B cell (primary cell): Measurements from ENCODE around the gene ADAD1. TPM values are rescaled to one million over a fixed set of nuclear protein-coding genes. Genes with fewer than 3 reads are reported as not detected.
A peak's percentile ranks its signal among the peaks of the same experiment; 100 is the strongest.

Source experiments
- ATAC-seq: fragments of 200-7000 bp; cut with Tn5 transposase; one replicate; pipeline ENCODE4 v1.10.0; 2021; ENCODE audit warnings: low read depth, mild to moderate bottlenecking, moderate number of reproducible peaks, moderate library complexity
- CTCF ChIA-PET: fragments of 350-600 bp; sonication (Branson Sonifier 250); formaldehyde crosslinking; loops from one replicate; lab custom pipeline; 2021; ENCODE audit warnings: antibody characterized with exemption, inconsistent platforms; lab: Charles Lee
- POLR2A ChIA-PET: fragments of 350-600 bp; sonication (Branson Sonifier 250); formaldehyde crosslinking; loops from one replicate; lab custom pipeline; 2021; ENCODE audit warnings: antibody characterized with exemption; lab: Charles Lee
- DNase-seq: peaks from one replicate; pipeline ENCODE4 v3.0.0; 2013
- H2AFZ ChIP-seq: 2 replicates; pipeline ENCODE4 v1.6.1; 2012; ENCODE audit warnings: mild to moderate bottlenecking, low read depth, low read length; ENCODE audit not compliant: insufficient read depth, poor library complexity, severe bottlenecking
- H3K27ac ChIP-seq, 2 donors: 1 replicate in 1 of 2; 2 replicates in 1 of 2; pipeline ENCODE4 v1.5.1; 2012 to 2013; ENCODE audit warnings: low read length in 2 of 2, mild to moderate bottlenecking in 2 of 2, moderate library complexity in 1 of 2
- H3K27me3 ChIP-seq, 4 experiments: fragments of 200-600 bp in 1 of 4; sonication (generic) in 1 of 4; replicated peaks in 1 of 4; 1 replicate in 2 of 4; 2 replicates in 2 of 4; pipeline versions ENCODE4 v1.6.1 to v1.7.0; 2013 to 2016; ENCODE audit warnings: low read length in 3 of 4, mild to moderate bottlenecking in 2 of 4, mixed read lengths in 1 of 4, moderate library complexity in 1 of 4; ENCODE audit not compliant: insufficient read depth in 4 of 4, control insufficient read depth in 3 of 4; ENCODE audit errors: control extremely low read depth in 1 of 4
- H3K36me3 ChIP-seq, 2 experiments: replicated peaks in 1 of 2; 1 replicate in 1 of 2; 2 replicates in 1 of 2; pipeline versions ENCODE4 v1.6.1 to v1.7.1; 2013; ENCODE audit warnings: low read length in 1 of 2; ENCODE audit not compliant: insufficient read depth in 2 of 2, control insufficient read depth in 1 of 2; ENCODE audit errors: control extremely low read depth in 1 of 2, extremely low read depth in 1 of 2
- H3K4me1 ChIP-seq, 2 donors: fragments of 200-600 bp in 1 of 2; sonication (generic) in 1 of 2; 1 replicate in 1 of 2; 2 replicates in 1 of 2; pipeline versions ENCODE4 v1.5.1 to v1.6.1; 2013 to 2017; ENCODE audit warnings: low read length in 2 of 2; ENCODE audit not compliant: control insufficient read depth in 2 of 2, insufficient read depth in 2 of 2
- H3K4me2 ChIP-seq: replicated peaks from 2 replicates; pipeline ENCODE3; 2012; ENCODE audit warnings: mild to moderate bottlenecking, low read depth, low read length; ENCODE audit not compliant: poor library complexity, severe bottlenecking
- H3K4me3 ChIP-seq, 5 experiments: fragments of 200-600 bp in 1 of 5; sonication (generic) in 1 of 5; 1 replicate in 3 of 5; 2 replicates in 2 of 5; pipeline versions ENCODE4 v1.5.1 to v1.7.0; 2011 to 2016; ENCODE audit warnings: low read length in 4 of 5, mild to moderate bottlenecking in 4 of 5, low read depth in 2 of 5, control low read depth in 1 of 5, moderate library complexity in 1 of 5; ENCODE audit not compliant: insufficient read depth in 1 of 5; ENCODE audit errors: control extremely low read depth in 1 of 5, extremely low read depth in 1 of 5
- H3K79me2 ChIP-seq: fragments of 200-600 bp; sonication (generic); one replicate; pipeline ENCODE4 v1.6.0; 2016; ENCODE audit warnings: low read length; ENCODE audit not compliant: control insufficient read depth, insufficient read depth
- H3K9ac ChIP-seq: fragments of 200-600 bp; sonication (generic); 2 replicates; pipeline ENCODE4 v1.6.1; 2017; ENCODE audit warnings: mild to moderate bottlenecking, low read length, moderate library complexity
- H3K9me3 ChIP-seq, 3 donors: one replicate each; pipeline versions ENCODE4 v1.6.1 to v1.7.1; 2013; ENCODE audit warnings: low read length in 2 of 3; ENCODE audit not compliant: control insufficient read depth in 2 of 3, insufficient read depth in 1 of 3; ENCODE audit errors: control extremely low read depth in 1 of 3
- H4K20me1 ChIP-seq: 2 replicates; pipeline ENCODE4 v1.6.0; 2012; ENCODE audit warnings: mild to moderate bottlenecking, low read length; ENCODE audit not compliant: insufficient read depth, control insufficient read depth, poor library complexity, severe bottlenecking
- H3K27ac Mint-ChIP-seq: one replicate; pipeline ENCODE4 v1.8.0; 2021; ENCODE audit warnings: mixed read lengths
- H3K27me3 Mint-ChIP-seq: one replicate; pipeline ENCODE4 v1.8.0; 2021; ENCODE audit warnings: mixed read lengths
- H3K4me1 Mint-ChIP-seq: one replicate; pipeline ENCODE4 v1.8.0; 2021; ENCODE audit warnings: mixed read lengths
- H3K4me3 Mint-ChIP-seq: one replicate; pipeline ENCODE4 v1.8.0; 2021; ENCODE audit warnings: mixed read lengths
- H3K9me3 Mint-ChIP-seq: one replicate; pipeline ENCODE4 v1.8.0; 2022; ENCODE audit warnings: mixed read lengths; ENCODE audit not compliant: insufficient read depth
- EZH2 ChIP-seq: IDR thresholded peaks from 2 replicates; pipeline ENCODE4 v1.6.1; 2012; ENCODE audit warnings: borderline replicate concordance, low read depth, mild to moderate bottlenecking, moderate library complexity, low read length; ENCODE audit not compliant: insufficient read depth, poor library complexity, severe bottlenecking
- WGBS: methylation state at CpG from one replicate; pipeline ENCODE4 v1.1.5; 2013; ENCODE audit warnings: missing lambda C conversion rate; ENCODE audit not compliant: insufficient coverage; 5-methylcytosine and 5-hydroxymethylcytosine counted together
- intact Hi-C: fragments of 100-400 bp; cut with micrococcal nuclease; formaldehyde crosslinking; loops from one replicate; pipeline ENCODE4 v1.10.0; 2022
- polyA plus RNA-seq: library from polyadenylated mRNA; depleted of rRNA; stranded (reverse); fragments of >200 nt; gene quantifications from 2 replicates; pipeline ENCODE4 v1.2.3, GENCODE V29; 2012
- total RNA-seq, 2 donors: library from RNA; stranded (reverse); fragments of 120-200 nt in 1 of 2; gene quantifications; 1 replicate in 1 of 2; 2 replicates in 1 of 2; pipeline versions ENCODE4 v1.2.3 to v1.2.4, GENCODE V29; 2013 to 2022
- TF ChIP-seq, protein P1 (sequence below): fragments of 200-600 bp; IDR thresholded peaks from one replicate; pipeline ENCODE4 v1.8.0; 2022; ENCODE audit warnings: antibody characterized with exemption, mild to moderate bottlenecking

The ADAD1 gene
- total and polyA plus RNA-seq, 2 donors (not counting 1 experiment from before 2014, with no cell fraction given) = not detected

DNA sequence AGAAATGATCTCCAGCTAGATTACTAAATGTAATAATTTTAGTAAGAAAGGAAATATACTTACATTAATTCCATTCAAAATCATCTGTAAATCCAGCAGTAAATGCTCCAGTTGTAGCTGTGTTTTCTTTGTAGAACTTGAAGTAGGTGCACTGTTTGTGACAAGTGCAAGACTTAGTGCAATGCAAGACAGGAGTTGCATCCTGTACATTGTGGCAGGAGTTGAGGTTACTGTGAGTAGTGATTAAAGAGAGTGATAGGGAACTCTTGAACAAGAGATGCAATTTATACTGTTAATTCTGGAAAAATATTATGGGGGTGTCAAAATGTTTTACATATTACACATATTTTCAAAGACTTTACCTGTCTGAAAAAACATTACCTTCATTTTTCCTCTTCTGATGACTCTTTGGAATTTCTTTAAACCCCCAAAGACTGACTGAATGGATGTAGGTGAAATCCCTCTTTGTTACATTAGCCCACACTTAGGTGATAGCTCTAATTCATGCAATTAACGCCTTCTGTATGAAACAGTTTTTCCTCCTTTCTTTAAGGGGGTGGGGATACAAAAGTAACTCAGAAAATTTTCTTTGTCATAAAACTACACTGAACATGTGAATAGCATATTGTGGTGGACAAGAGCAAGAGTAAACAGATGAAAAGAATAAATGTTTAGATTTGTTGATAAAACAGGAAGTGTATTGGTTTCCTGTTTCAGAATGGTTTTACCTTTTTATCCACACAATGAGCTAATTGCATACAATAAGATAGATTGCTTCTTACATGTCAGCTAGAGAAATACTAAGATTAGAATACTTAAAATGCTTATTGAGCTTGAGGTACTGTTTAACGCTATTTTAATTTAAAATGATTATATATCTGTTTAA is 77.7 kb downstream of the ADAD1 start, which contains the start of gene IL2:
Gene IL2 (minus strand): TSS at position 495 of the 886 bp plus-strand sequence. CDS start 285 bp downstream, at position 210.
- no peak for ATAC-seq
- Mint-ChIP-seq H3K9me3 (no peaks in the 10 kb centered on the region), H3K4me1 (peaks cover 27% of the 10 kb centered on the region), H3K4me3 (no peak within 1 kb of the TSS), H3K27ac (no peak within 1 kb of the TSS), H3K27me3 (no peaks in the 10 kb centered on the region)
- no peaks in the 10 kb centered on the region for H3K36me3 ChIP-seq
- no peak within 1 kb of the TSS for H3K4me3 ChIP-seq
- TF ChIP-seq, protein P1, sequence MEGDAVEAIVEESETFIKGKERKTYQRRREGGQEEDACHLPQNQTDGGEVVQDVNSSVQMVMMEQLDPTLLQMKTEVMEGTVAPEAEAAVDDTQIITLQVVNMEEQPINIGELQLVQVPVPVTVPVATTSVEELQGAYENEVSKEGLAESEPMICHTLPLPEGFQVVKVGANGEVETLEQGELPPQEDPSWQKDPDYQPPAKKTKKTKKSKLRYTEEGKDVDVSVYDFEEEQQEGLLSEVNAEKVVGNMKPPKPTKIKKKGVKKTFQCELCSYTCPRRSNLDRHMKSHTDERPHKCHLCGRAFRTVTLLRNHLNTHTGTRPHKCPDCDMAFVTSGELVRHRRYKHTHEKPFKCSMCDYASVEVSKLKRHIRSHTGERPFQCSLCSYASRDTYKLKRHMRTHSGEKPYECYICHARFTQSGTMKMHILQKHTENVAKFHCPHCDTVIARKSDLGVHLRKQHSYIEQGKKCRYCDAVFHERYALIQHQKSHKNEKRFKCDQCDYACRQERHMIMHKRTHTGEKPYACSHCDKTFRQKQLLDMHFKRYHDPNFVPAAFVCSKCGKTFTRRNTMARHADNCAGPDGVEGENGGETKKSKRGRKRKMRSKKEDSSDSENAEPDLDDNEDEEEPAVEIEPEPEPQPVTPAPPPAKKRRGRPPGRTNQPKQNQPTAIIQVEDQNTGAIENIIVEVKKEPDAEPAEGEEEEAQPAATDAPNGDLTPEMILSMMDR = no peak
- no peak for TF ChIP-seq EZH2
- no peak within 1 kb of the TSS for H2AFZ ChIP-seq
- H3K79me2 ChIP-seq = no peaks in the 10 kb centered on the region
- no CpG with 5 or more reads among the region's 2 CpGs for WGBS
- no peaks in the 10 kb centered on the region for H4K20me1 ChIP-seq
- CTCF ChIA-PET = no interaction called here
- H3K27ac ChIP-seq = no peak within 1 kb of the TSS
- H3K9ac ChIP-seq = no peak within 1 kb of the TSS
- H3K4me2 ChIP-seq = no peak within 1 kb of the TSS
- no peaks in the 10 kb centered on the region for H3K27me3 ChIP-seq
- intact Hi-C loops = no loop called here
- DNase-seq = no peak
- H3K9me3 ChIP-seq = no peaks in the 10 kb centered on the region
- POLR2A ChIA-PET = no interaction called here
- H3K4me1 ChIP-seq = peaks cover 0 to 6% of the 10 kb centered on the region in 2 donors

DNA sequence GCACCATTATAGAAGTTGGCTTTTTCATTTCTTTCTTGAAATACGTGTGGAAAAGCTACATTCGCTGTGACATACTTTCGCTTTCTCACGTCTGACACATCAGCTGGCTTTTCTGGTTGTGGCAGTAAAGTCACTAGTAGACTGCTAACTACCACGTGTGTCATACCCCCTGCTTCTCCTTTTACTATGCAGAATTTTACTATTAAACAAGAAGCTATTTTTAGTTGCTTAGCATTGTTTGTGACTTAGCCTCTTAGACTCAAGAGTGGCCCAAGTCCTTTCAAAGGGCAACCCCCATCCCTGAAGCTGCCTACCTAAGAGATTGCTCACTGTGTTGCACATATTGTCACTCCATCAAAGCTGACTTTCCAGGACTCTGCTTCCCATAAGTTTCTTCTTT is 79.8 kb downstream of the ADAD1 start:
- TF ChIP-seq, protein P1 = no peak
- TF ChIP-seq EZH2 = no peak
- peaks cover 24% of the 10 kb centered on the region for H3K4me1 Mint-ChIP-seq
- H3K79me2 ChIP-seq = no peaks in the 10 kb centered on the region
- peak overlapping the region; percentile 46 for H2AFZ ChIP-seq
- peak overlapping the region in 2 of 5 experiments; percentile 9 to 28 for H3K4me3 ChIP-seq
- peaks cover 0 to 6% of the 10 kb centered on the region in 2 donors for H3K4me1 ChIP-seq
- DNase-seq (peak; percentile 13), ATAC-seq (no peak)
- WGBS = no CpG with 5 or more reads among the region's 5 CpGs
- no peaks in the 10 kb centered on the region for H4K20me1 ChIP-seq
- no peaks in the 10 kb centered on the region for H3K9me3 ChIP-seq
- no peaks in the 10 kb centered on the region for H3K27me3 ChIP-seq
- no peaks in the 10 kb centered on the region for H3K27me3 Mint-ChIP-seq
- H3K4me3 Mint-ChIP-seq = peak overlapping the region; percentile 72
- H3K36me3 ChIP-seq = no peaks in the 10 kb centered on the region
- CTCF ChIA-PET = no interaction called here
- peak overlapping the region; percentile 38 for H3K4me2 ChIP-seq
- peak overlapping the region; percentile 36 for H3K9ac ChIP-seq
- intact Hi-C loops = no loop called here
- no peak overlapping the region for H3K27ac ChIP-seq
- no peaks in the 10 kb centered on the region for H3K9me3 Mint-ChIP-seq
- POLR2A ChIA-PET = no interaction called here
- H3K27ac Mint-ChIP-seq = no peak overlapping the region
